Body of pancreas (tissue), 4 donors: ENCODE measurements around the gene CD320. TPM values are rescaled to one million over a fixed set of nuclear protein-coding genes. Genes with fewer than 3 reads are reported as not detected.

Source experiments
- ATAC-seq: fragments of 150-250 bp; one replicate; pipeline ENCODE4 v1.9.1; 2016
- DNase-seq, 4 donors: peaks; one replicate each; pipeline ENCODE4 v3.0.0-alpha.2; 2019
- H3K27ac ChIP-seq, 4 donors: fragments of 200-600 bp; sonication (generic); 1 replicate in 3 of 4; 2 replicates in 1 of 4; pipeline versions ENCODE4 v1.5.1 to v1.6.1; 2016 to 2019; ENCODE audit warnings: mild to moderate bottlenecking in 1 of 4, mixed read lengths in 1 of 4, moderate library complexity in 1 of 4
- H3K27me3 ChIP-seq, 2 donors: fragments of 200-600 bp; sonication (generic); one replicate each; pipeline ENCODE4 v1.6.0; 2016; ENCODE audit warnings: mild to moderate bottlenecking in 1 of 2
- H3K36me3 ChIP-seq, 2 donors: fragments of 200-600 bp; sonication (generic); replicated peaks in 1 of 2; 2 replicates each; pipeline ENCODE4 v1.5.1; 2016; ENCODE audit warnings: low read depth in 2 of 2; ENCODE audit not compliant: insufficient read depth in 1 of 2
- H3K4me1 ChIP-seq: fragments of 200-600 bp; sonication (generic); one replicate; pipeline ENCODE4 v1.6.0; 2016
- H3K4me3 ChIP-seq, 2 donors: fragments of 200-600 bp; sonication (generic); 1 replicate in 1 of 2; 2 replicates in 1 of 2; pipeline ENCODE4 v1.5.1; 2016 to 2019
- H3K9me3 ChIP-seq, 3 donors: fragments of 200-600 bp; sonication (generic); 1 replicate in 2 of 3; 2 replicates in 1 of 3; pipeline ENCODE4 v1.5.1; 2016
- POLR2A ChIP-seq, 3 donors: fragments of 450-650 bp; IDR thresholded peaks; one replicate each; pipeline ENCODE4 v1.6.1; 2016; ENCODE audit warnings: antibody characterized with exemption in 3 of 3, mild to moderate bottlenecking in 2 of 3
- WGBS, 2 donors: methylation state at CpG; one replicate each; pipeline ENCODE4 v1.1.5; 2017; 5-methylcytosine and 5-hydroxymethylcytosine counted together
- intact Hi-C: fragments of 100-400 bp; cut with DNase I; formaldehyde crosslinking; loops from one replicate; pipeline ENCODE4 v1.15.1; 2023
- total RNA-seq, 2 donors: library from RNA; depleted of rRNA; stranded (reverse); fragments of >200 nt; gene quantifications; one replicate each; pipeline ENCODE4 v1.1.0, GENCODE V29; 2016
- TF ChIP-seq, protein P1 (sequence below), 7 experiments: fragments of 450-650 bp in 4 of 7; fragments of 200-600 bp in 3 of 7; sonication (generic) in 3 of 7; IDR thresholded peaks; one replicate each; pipeline ENCODE4 v1.5.1; 2016 to 2019; ENCODE audit warnings: antibody characterized with exemption in 7 of 7

Gene CD320
- total RNA-seq, 2 donors from 2014 or later = 34.0 to 41.2 TPM

DNA sequence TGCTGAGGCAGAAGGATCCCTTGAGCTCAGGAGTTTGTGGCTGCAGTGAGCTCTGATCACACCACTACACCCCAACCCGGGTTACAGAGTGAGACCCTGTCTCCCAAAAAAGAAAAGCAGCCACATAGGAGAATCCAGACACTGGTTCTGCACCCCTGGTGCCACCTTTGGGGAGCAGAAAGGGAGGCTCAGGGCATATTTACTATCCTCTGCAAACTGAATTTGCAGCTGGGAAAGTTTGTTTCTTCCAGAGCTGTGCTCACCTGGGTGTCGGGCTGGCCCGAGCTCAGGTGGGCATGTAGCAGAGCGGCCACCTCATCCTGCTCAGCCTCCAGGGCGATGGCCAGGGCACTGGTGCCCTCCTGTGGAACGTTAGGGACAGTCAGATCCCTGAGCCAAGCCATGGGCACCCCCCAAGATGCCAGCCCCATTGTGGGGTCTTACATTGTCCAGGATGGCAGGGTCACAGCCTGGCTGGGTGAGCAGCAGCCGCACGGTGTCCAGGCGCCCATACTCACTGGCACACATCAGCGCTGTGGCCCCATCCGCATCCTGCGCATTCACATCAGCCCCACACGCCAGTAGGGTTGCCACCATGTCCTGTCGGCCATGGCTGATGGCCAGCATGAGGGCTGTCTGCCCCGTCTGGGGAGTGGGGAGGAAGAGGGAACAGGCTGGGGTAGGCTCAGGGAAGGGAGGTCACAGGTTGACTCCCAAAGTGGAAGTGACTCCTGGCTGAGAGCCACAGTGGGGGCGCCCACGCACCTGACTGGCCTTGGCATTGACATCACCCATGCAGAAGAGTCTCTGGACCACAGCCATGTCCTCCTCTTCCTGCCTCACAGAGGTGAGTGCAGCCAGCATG, 16.3 kb upstream of the CD320 start:
- TF ChIP-seq POLR2A (IDR thresholded peaks at IDR 0.05) = peak in 2 of 3 donors; percentile 31 to 34
- TF ChIP-seq, protein P1, sequence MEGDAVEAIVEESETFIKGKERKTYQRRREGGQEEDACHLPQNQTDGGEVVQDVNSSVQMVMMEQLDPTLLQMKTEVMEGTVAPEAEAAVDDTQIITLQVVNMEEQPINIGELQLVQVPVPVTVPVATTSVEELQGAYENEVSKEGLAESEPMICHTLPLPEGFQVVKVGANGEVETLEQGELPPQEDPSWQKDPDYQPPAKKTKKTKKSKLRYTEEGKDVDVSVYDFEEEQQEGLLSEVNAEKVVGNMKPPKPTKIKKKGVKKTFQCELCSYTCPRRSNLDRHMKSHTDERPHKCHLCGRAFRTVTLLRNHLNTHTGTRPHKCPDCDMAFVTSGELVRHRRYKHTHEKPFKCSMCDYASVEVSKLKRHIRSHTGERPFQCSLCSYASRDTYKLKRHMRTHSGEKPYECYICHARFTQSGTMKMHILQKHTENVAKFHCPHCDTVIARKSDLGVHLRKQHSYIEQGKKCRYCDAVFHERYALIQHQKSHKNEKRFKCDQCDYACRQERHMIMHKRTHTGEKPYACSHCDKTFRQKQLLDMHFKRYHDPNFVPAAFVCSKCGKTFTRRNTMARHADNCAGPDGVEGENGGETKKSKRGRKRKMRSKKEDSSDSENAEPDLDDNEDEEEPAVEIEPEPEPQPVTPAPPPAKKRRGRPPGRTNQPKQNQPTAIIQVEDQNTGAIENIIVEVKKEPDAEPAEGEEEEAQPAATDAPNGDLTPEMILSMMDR (IDR thresholded peaks at IDR 0.05) = no peak
- ATAC-seq (no peak), DNase-seq (peak in 3 of 4 donors; percentile 18 to 35 (median 31))
- Histone ChIP-seq H3K27me3 (no peaks in the 10 kb centered on the region), H3K4me1 (peaks cover 36% of the 10 kb centered on the region), H3K36me3 (no peaks in the 10 kb centered on the region), H3K27ac (no peak overlapping the region), H3K4me3 (no peak overlapping the region), H3K9me3 (no peaks in the 10 kb centered on the region)
- 50 to 73% methylated on average over 2 to 17 of the region's 17 CpGs for WGBS, 2 donors
- intact Hi-C loops = no loop called here

DNA sequence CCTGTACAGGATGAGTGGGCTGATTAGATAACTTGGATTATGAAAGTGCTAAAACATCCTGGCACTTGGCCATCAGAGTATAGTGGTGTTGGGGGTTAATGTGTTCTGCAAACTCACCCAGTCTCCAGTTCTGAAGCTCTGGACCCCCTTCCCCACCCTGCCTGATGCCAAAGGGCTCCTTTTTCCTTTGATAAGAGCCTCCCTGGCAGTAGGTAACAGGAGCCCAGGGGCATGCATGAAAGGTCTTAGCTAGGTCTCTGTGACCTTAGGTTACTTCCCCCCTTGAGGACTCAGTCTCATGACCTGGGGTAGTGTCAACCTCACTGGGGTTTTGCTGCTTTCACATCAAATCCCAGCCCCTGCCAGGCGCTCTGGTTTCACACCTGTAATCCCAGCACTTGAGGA, 15.6 kb upstream of the CD320 start:
- TF ChIP-seq, protein P1 (IDR thresholded peaks at IDR 0.05) = no peak
- no peak for TF ChIP-seq POLR2A (IDR thresholded peaks at IDR 0.05)
- H3K4me3 ChIP-seq = no peak overlapping the region
- 83 to 90% methylated on average over 1 of the region's 1 CpG for WGBS, 2 donors
- H3K9me3 ChIP-seq = no peaks in the 10 kb centered on the region
- peaks cover 36% of the 10 kb centered on the region for H3K4me1 ChIP-seq
- H3K27ac ChIP-seq = no peak overlapping the region
- intact Hi-C loops = no loop called here
- no peaks in the 10 kb centered on the region for H3K36me3 ChIP-seq
- ATAC-seq (no peak), DNase-seq (no peak)
- H3K27me3 ChIP-seq = no peaks in the 10 kb centered on the region

GRCh38 chr19:8322638-8322997, 14.5 kb upstream of the CD320 start:
- ATAC-seq = no peak
- no peaks in the 10 kb centered on the region for H3K27me3 ChIP-seq
- intact Hi-C loops = no loop called here
- TF ChIP-seq POLR2A (IDR thresholded peaks at IDR 0.05) = no peak
- TF ChIP-seq, protein P1 (IDR thresholded peaks at IDR 0.05) = no peak
- H3K9me3 ChIP-seq = no peaks in the 10 kb centered on the region
- peaks cover 36% of the 10 kb centered on the region for H3K4me1 ChIP-seq
- H3K27ac ChIP-seq = no peak overlapping the region
- no peak overlapping the region for H3K4me3 ChIP-seq
- H3K36me3 ChIP-seq = no peaks in the 10 kb centered on the region
- 34 to 68% methylated on average over 2 to 7 of the region's 7 CpGs for WGBS, 2 donors
- no peak for DNase-seq

GRCh38 chr19:8321986-8322637, 14.0 kb upstream of the CD320 start:
- ATAC-seq (no peak), DNase-seq (no peak)
- Histone ChIP-seq H3K4me1 (peaks cover 36% of the 10 kb centered on the region), H3K4me3 (peak overlapping the region; percentile 53 to 69), H3K9me3 (no peaks in the 10 kb centered on the region), H3K27me3 (no peaks in the 10 kb centered on the region), H3K27ac (peak overlapping the region; percentile 84 to 91 (median 88)), H3K36me3 (no peaks in the 10 kb centered on the region)
- TF ChIP-seq, protein P1 (IDR thresholded peaks at IDR 0.05) = no peak
- TF ChIP-seq POLR2A (IDR thresholded peaks at IDR 0.05) = no peak
- WGBS, 2 donors = 11 to 16% methylated on average over 25 to 30 of the region's 30 CpGs
- intact Hi-C loops = no loop called here
